Activated CD8-positive, alpha-beta memory T cell treated with anti-CD3 and anti-CD28 coated beads for 36 hours (primary cell): ENCODE results near the gene SIGLEC1. TPM values are rescaled to one million over a fixed set of nuclear protein-coding genes. Genes with fewer than 3 reads are reported as not detected.

ENCODE experiments used
- CTCF ChIA-PET: fragments of 350-600 bp; sonication (Branson Sonifier 250); formaldehyde crosslinking; loops from one replicate; lab custom pipeline; 2021; ENCODE audit warnings: antibody characterized with exemption; lab: Charles Lee
- POLR2A ChIA-PET: fragments of 350-600 bp; sonication (Branson Sonifier 250); formaldehyde crosslinking; loops from one replicate; lab custom pipeline; 2021; ENCODE audit warnings: antibody characterized with exemption; lab: Charles Lee
- total RNA-seq, 2 experiments: library from RNA; stranded (reverse); gene quantifications; one replicate each; pipeline ENCODE4 v1.2.3, GENCODE V29; 2021

SIGLEC1 gene
- total RNA-seq, 2 experiments from 2014 or later = not detected

GRCh38 chr20:3748073-3748472, 35.7 kb upstream of the SIGLEC1 start:
- POLR2A ChIA-PET = no interaction called here
- CTCF ChIA-PET = interaction anchor here (1.3 to 1.6 kb wide), 2 partner anchors 13 to 70 kb away, joined by 4 to 5 read pairs; no protein-coding TSS in a partner anchor

- ChIA-PET CTCF (interaction anchor here (0.6 to 1.3 kb wide), 3 partner anchors 14 to 77 kb away, joined by 3 to 5 read pairs (median 3); no protein-coding TSS in a partner anchor), POLR2A (no interaction called here)
Observed at GRCh38 chr20:3747471-3747870, 35.1 kb upstream of the SIGLEC1 start.

GRCh38 chr20:3745686-3746173, 33.3 kb upstream of the SIGLEC1 start:
- ChIA-PET POLR2A (no interaction called here), CTCF (interaction anchor here (1.6 kb wide), 1 partner anchor 9 kb away, joined by 5 read pairs; no protein-coding TSS in a partner anchor)

- CTCF ChIA-PET = interaction anchor here (1.6 kb wide), 1 partner anchor 9 kb away, joined by 5 read pairs; no protein-coding TSS in a partner anchor
- POLR2A ChIA-PET = interaction anchor here (0.9 kb wide), 1 partner anchor 23 kb away, joined by 4 read pairs; the partner anchor contains the start of gene ADISSP
Observed at GRCh38 chr20:3744806-3745685, 32.6 kb upstream of the SIGLEC1 start.

- POLR2A ChIA-PET = no interaction called here
- CTCF ChIA-PET = interaction anchor here (1.6 kb wide), 1 partner anchor 10 kb away, joined by 5 read pairs; no protein-coding TSS in a partner anchor
Observed at GRCh38 chr20:3744037-3744436, 31.6 kb upstream of the SIGLEC1 start.

GRCh38 chr20:3743251-3743650, 30.9 kb upstream of the SIGLEC1 start:
- POLR2A ChIA-PET = no interaction called here
- CTCF ChIA-PET = interaction anchor here (0.7 to 1.1 kb wide), 2 partner anchors 14 to 27 kb away, joined by 4 to 5 read pairs; no protein-coding TSS in a partner anchor

- POLR2A ChIA-PET = no interaction called here
Observed at GRCh38 chr20:3741836-3742458, 29.5 kb upstream of the SIGLEC1 start.

GRCh38 chr20:3740615-3741301, 28.4 kb upstream of the SIGLEC1 start:
- ChIA-PET POLR2A (no interaction called here), CTCF (interaction anchor here (0.9 to 1.6 kb wide), 3 partner anchors 18 to 114 kb away, joined by 3 to 4 read pairs (median 3); no protein-coding TSS in a partner anchor)

More at GRCh38 chr20:3741836-3742458, 29.5 kb upstream of the SIGLEC1 start:
- CTCF ChIA-PET = interaction anchor here (0.9 to 1.6 kb wide), 3 partner anchors 17 to 113 kb away, joined by 3 to 4 read pairs (median 3); no protein-coding TSS in a partner anchor

- ChIA-PET POLR2A (no interaction called here), CTCF (no interaction called here)
Observed at GRCh38 chr20:3739926-3740451, 27.6 kb upstream of the SIGLEC1 start.

- POLR2A ChIA-PET = no interaction called here
- CTCF ChIA-PET = no interaction called here
Observed at GRCh38 chr20:3739054-3739925, 26.9 kb upstream of the SIGLEC1 start.

- POLR2A ChIA-PET = no interaction called here
- CTCF ChIA-PET = no interaction called here
Observed at GRCh38 chr20:3738111-3739053, 26.0 kb upstream of the SIGLEC1 start.

- POLR2A ChIA-PET = no interaction called here
- CTCF ChIA-PET = interaction anchor here (0.7 kb wide), 1 partner anchor 11 kb away, joined by 3 read pairs; no protein-coding TSS in a partner anchor
Observed at GRCh38 chr20:3735768-3736167, 23.4 kb upstream of the SIGLEC1 start.

- POLR2A ChIA-PET = no interaction called here
- CTCF ChIA-PET = interaction anchor here (1.0 to 1.2 kb wide), 3 partner anchors 10 to 57 kb away, joined by 3 read pairs; no protein-coding TSS in a partner anchor
Observed at GRCh38 chr20:3734111-3734843, 21.9 kb upstream of the SIGLEC1 start.

- CTCF ChIA-PET = interaction anchor here (1.2 kb wide), 1 partner anchor 56 kb away, joined by 3 read pairs; no protein-coding TSS in a partner anchor
- POLR2A ChIA-PET = no interaction called here
Observed at GRCh38 chr20:3733119-3733995, 21.0 kb upstream of the SIGLEC1 start.
